H9 (cell line): ENCODE measurements around the gene RERE. TPM values are rescaled to one million over a fixed set of nuclear protein-coding genes. Genes with fewer than 3 reads are reported as not detected.
A peak's percentile ranks its signal among the peaks of the same experiment; 100 is the strongest.

Experiments used
- DNase-seq: peaks from one replicate; pipeline ENCODE4 v3.0.0-alpha.2; 2017
- H2AFZ ChIP-seq: one replicate; pipeline ENCODE4 v1.6.1; 2013; ENCODE audit warnings: mild to moderate bottlenecking, low read length, control low read depth, moderate library complexity
- H2AK5ac ChIP-seq: 2 replicates; pipeline ENCODE4 v1.6.1; 2013; ENCODE audit warnings: low read length, control low read depth, mixed read lengths; ENCODE audit not compliant: insufficient read length
- H2BK120ac ChIP-seq: one replicate; pipeline ENCODE4 v1.6.1; 2013; ENCODE audit warnings: low read depth, mild to moderate bottlenecking, low read length, control low read depth, inconsistent platforms; ENCODE audit not compliant: poor library complexity, severe bottlenecking
- H2BK12ac ChIP-seq: 2 replicates; pipeline ENCODE4 v1.6.1; 2013; ENCODE audit warnings: low read length, control low read depth, mixed read lengths, low read depth; ENCODE audit not compliant: insufficient read length
- H2BK15ac ChIP-seq: 2 replicates; pipeline ENCODE4 v1.6.1; 2013; ENCODE audit warnings: low read depth, low read length, control low read depth
- H2BK20ac ChIP-seq: one replicate; pipeline ENCODE4 v1.6.1; 2013; ENCODE audit warnings: low read depth, mild to moderate bottlenecking, low read length, control low read depth, inconsistent platforms; ENCODE audit not compliant: poor library complexity, severe bottlenecking
- H2BK5ac ChIP-seq: 2 replicates; pipeline ENCODE4 v1.6.1; 2013; ENCODE audit warnings: low read length, control low read depth, mixed read lengths; ENCODE audit not compliant: insufficient read length
- H3K14ac ChIP-seq: 2 replicates; pipeline ENCODE4 v1.6.1; 2013; ENCODE audit warnings: low read length, control low read depth; ENCODE audit not compliant: insufficient read depth
- H3K18ac ChIP-seq: 2 replicates; pipeline ENCODE4 v1.6.1; 2013; ENCODE audit warnings: low read depth, mild to moderate bottlenecking, mixed read lengths, low read length, control low read depth; ENCODE audit not compliant: insufficient read length
- H3K23ac ChIP-seq: 2 replicates; pipeline ENCODE4 v1.6.1; 2013; ENCODE audit warnings: low read length, control low read depth, mixed read lengths, low read depth; ENCODE audit not compliant: insufficient read length
- H3K23me2 ChIP-seq: 2 replicates; pipeline ENCODE4 v1.6.1; 2013; ENCODE audit warnings: low read depth, mild to moderate bottlenecking, mixed read lengths, low read length, control low read depth; ENCODE audit not compliant: insufficient read length, poor library complexity, severe bottlenecking
- H3K27ac ChIP-seq: 2 replicates; pipeline ENCODE4 v1.5.1; 2013; ENCODE audit warnings: low read length, control low read depth, mixed read lengths, low read depth; ENCODE audit not compliant: insufficient read length
- H3K27me3 ChIP-seq: 2 replicates; pipeline ENCODE4 v1.6.1; 2013; ENCODE audit warnings: low read length, control low read depth, inconsistent platforms; ENCODE audit not compliant: insufficient read depth
- H3K4ac ChIP-seq: 2 replicates; pipeline ENCODE4 v1.6.1; 2013; ENCODE audit warnings: low read depth, mild to moderate bottlenecking, control low read depth, inconsistent platforms, low read length, moderate library complexity
- H3K4me1 ChIP-seq: 2 replicates; pipeline ENCODE4 v1.6.1; 2013; ENCODE audit warnings: low read length, control low read depth, inconsistent platforms; ENCODE audit not compliant: insufficient read depth
- H3K4me2 ChIP-seq: 2 replicates; pipeline ENCODE4 v1.6.1; 2013; ENCODE audit warnings: low read length, control low read depth, mixed read lengths; ENCODE audit not compliant: insufficient read length, insufficient read depth
- H3K56ac ChIP-seq: 2 replicates; pipeline ENCODE4 v1.6.1; 2013; ENCODE audit warnings: low read depth, mild to moderate bottlenecking, mixed read lengths, low read length, control low read depth; ENCODE audit not compliant: insufficient read length
- H3K79me1 ChIP-seq: 2 replicates; pipeline ENCODE4 v1.6.1; 2013; ENCODE audit warnings: low read depth, mild to moderate bottlenecking, moderate library complexity, low read length, control low read depth, inconsistent platforms; ENCODE audit not compliant: insufficient read depth, poor library complexity, severe bottlenecking
- H3K79me2 ChIP-seq: 2 replicates; pipeline ENCODE4 v1.6.1; 2013; ENCODE audit warnings: low read length, control low read depth, inconsistent platforms; ENCODE audit not compliant: insufficient read depth
- H3K9ac ChIP-seq: 2 replicates; pipeline ENCODE4 v1.6.1; 2013; ENCODE audit warnings: low read length, control low read depth, mixed read lengths; ENCODE audit not compliant: insufficient read length; ENCODE audit errors: extremely low read depth
- H3K9me3 ChIP-seq: one replicate; pipeline ENCODE4 v1.6.1; 2013; ENCODE audit warnings: low read depth, low read length, inconsistent platforms; ENCODE audit not compliant: control insufficient read depth
- H3T11ph ChIP-seq: one replicate; pipeline ENCODE4 v1.6.1; 2013; ENCODE audit warnings: mild to moderate bottlenecking, low read length, control low read depth, inconsistent platforms
- H4K20me1 ChIP-seq: one replicate; pipeline ENCODE4 v1.6.1; 2013; ENCODE audit not compliant: control insufficient read depth, insufficient read length, insufficient read depth
- H4K5ac ChIP-seq: 2 replicates; pipeline ENCODE4 v1.6.1; 2013; ENCODE audit warnings: low read depth, mild to moderate bottlenecking, mixed read lengths, low read length, control low read depth; ENCODE audit not compliant: insufficient read length
- H4K8ac ChIP-seq: replicated peaks from 2 replicates; pipeline ENCODE4 v1.6.1; 2013; ENCODE audit warnings: low read length, control low read depth, mixed read lengths, low read depth; ENCODE audit not compliant: insufficient read length
- H4K91ac ChIP-seq: 2 replicates; pipeline ENCODE4 v1.6.1; 2013; ENCODE audit warnings: low read depth, mild to moderate bottlenecking, moderate library complexity, mixed read lengths, low read length, control low read depth; ENCODE audit not compliant: insufficient read length
- H3K27ac Mint-ChIP-seq, 3 experiments: 2 replicates in 2 of 3; 3 replicates in 1 of 3; pipeline ENCODE4 v1.8.0; 2020 to 2021; ENCODE audit warnings: mixed read lengths in 3 of 3, mild to moderate bottlenecking in 1 of 3, moderate library complexity in 1 of 3
- H3K27me3 Mint-ChIP-seq: 2 replicates; pipeline ENCODE4 v1.8.0; 2021; ENCODE audit warnings: low read depth, mild to moderate bottlenecking, moderate library complexity, mixed read lengths
- H3K36me3 Mint-ChIP-seq, 3 experiments: 2 replicates in 2 of 3; 3 replicates in 1 of 3; pipeline ENCODE4 v1.8.0; 2020 to 2021; ENCODE audit warnings: low read depth in 3 of 3, mixed read lengths in 3 of 3; ENCODE audit not compliant: insufficient read depth in 1 of 3
- H3K4me1 Mint-ChIP-seq, 2 experiments: 2 replicates each; pipeline ENCODE4 v1.8.0; 2020; ENCODE audit warnings: mixed read lengths in 2 of 2
- H3K4me3 Mint-ChIP-seq, 2 experiments: 2 replicates in 1 of 2; 3 replicates in 1 of 2; pipeline ENCODE4 v1.8.0; 2020 to 2021; ENCODE audit warnings: mild to moderate bottlenecking in 2 of 2, mixed read lengths in 2 of 2, moderate library complexity in 1 of 2
- H3K9me3 Mint-ChIP-seq, 2 experiments: 2 replicates in 1 of 2; 3 replicates in 1 of 2; pipeline ENCODE4 v1.8.0; 2020; ENCODE audit warnings: mild to moderate bottlenecking in 2 of 2, mixed read lengths in 2 of 2, moderate library complexity in 1 of 2
- WGBS: extraction: QIAGEN DNeasy Blood & Tissue Kit; methylation state at CpG from one replicate; pipeline ENCODE4 v1.1.7; 2013; ENCODE audit warnings: missing lambda C conversion rate, low lambda C conversion rate, mixed read lengths; ENCODE audit not compliant: insufficient read length; ENCODE audit errors: extremely low coverage; 5-methylcytosine and 5-hydroxymethylcytosine counted together
- total RNA-seq: library from RNA; stranded (reverse); gene quantifications from 2 replicates; pipeline ENCODE4 v1.2.1, GENCODE V29; 2021
- TF ChIP-seq, protein P1 (sequence below): fragments of 200-600 bp; sonication (generic); conservative IDR thresholded peaks from 3 replicates; pipeline ENCODE4 v1.8.0; 2021; ENCODE audit warnings: antibody characterized with exemption, mild to moderate bottlenecking

Gene RERE
- total RNA-seq, 1 experiment from 2014 or later: 103 TPM

DNA sequence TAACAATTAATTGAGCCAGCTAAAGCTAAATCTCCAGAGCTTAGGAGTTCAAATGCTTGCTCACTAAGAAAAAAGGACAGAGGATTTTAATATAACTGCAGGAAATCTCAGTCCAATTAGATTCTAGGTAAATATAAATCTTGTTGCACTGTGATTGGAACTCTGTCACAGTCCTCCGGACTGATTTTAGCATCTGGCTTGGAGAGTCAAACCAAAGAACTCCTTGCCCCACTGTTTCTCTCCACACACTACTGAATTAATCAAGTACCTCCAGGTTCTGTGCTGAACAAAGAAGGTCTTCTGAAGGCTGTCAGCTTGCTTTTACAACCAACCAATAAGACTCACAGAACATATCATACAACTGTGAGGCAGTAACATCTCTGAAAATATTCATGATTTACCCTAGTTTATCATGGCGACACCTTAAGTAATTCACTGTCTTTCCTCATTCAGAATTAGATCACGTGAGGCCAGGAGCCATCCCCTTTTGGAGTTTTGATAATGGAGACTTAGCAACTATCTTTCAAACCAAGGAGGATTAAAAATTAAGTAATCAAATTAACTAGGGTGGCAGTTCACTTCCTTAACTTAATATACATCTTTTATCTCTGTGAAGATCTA is 176.0 kb downstream of the RERE start:
- H2AFZ ChIP-seq: no peak overlapping the region
- H3K23ac ChIP-seq: no peak overlapping the region
- no peak overlapping the region for H3K4ac ChIP-seq
- H2BK20ac ChIP-seq: no peak overlapping the region
- H2BK120ac ChIP-seq: no peak overlapping the region
- no peaks in the 10 kb centered on the region for H3K27me3 Mint-ChIP-seq
- H3K4me2 ChIP-seq: no peak overlapping the region
- H3K9me3 Mint-ChIP-seq: no peaks in the 10 kb centered on the region
- no CpG with 5 or more reads among the region's 3 CpGs for WGBS
- H3K4me3 Mint-ChIP-seq: no peak overlapping the region
- no peak overlapping the region for H2BK12ac ChIP-seq
- H2BK5ac ChIP-seq: no peak overlapping the region
- H3K4me1 Mint-ChIP-seq: peaks cover 27 to 46% of the 10 kb centered on the region in 2 experiments
- H3K27ac Mint-ChIP-seq: peak overlapping the region in 1 of 3 experiments; percentile 50; a peak in 2 of 7 replicates
- no peak overlapping the region for H4K91ac ChIP-seq
- H4K20me1 ChIP-seq: no peaks in the 10 kb centered on the region
- H3K9ac ChIP-seq: no peak overlapping the region
- H3K4me1 ChIP-seq: no peaks in the 10 kb centered on the region; the same call in 1 of the 2 replicates
- TF ChIP-seq, protein P1, sequence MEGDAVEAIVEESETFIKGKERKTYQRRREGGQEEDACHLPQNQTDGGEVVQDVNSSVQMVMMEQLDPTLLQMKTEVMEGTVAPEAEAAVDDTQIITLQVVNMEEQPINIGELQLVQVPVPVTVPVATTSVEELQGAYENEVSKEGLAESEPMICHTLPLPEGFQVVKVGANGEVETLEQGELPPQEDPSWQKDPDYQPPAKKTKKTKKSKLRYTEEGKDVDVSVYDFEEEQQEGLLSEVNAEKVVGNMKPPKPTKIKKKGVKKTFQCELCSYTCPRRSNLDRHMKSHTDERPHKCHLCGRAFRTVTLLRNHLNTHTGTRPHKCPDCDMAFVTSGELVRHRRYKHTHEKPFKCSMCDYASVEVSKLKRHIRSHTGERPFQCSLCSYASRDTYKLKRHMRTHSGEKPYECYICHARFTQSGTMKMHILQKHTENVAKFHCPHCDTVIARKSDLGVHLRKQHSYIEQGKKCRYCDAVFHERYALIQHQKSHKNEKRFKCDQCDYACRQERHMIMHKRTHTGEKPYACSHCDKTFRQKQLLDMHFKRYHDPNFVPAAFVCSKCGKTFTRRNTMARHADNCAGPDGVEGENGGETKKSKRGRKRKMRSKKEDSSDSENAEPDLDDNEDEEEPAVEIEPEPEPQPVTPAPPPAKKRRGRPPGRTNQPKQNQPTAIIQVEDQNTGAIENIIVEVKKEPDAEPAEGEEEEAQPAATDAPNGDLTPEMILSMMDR: no peak
- H3K18ac ChIP-seq: no peak overlapping the region
- H4K5ac ChIP-seq: no peak overlapping the region
- no peak overlapping the region for H3K14ac ChIP-seq
- H2AK5ac ChIP-seq: no peak overlapping the region
- H3K79me1 ChIP-seq: peaks cover 9% of the 10 kb centered on the region
- DNase-seq: no peak
- H3K27ac ChIP-seq: no peak overlapping the region
- H3K56ac ChIP-seq: no peak overlapping the region
- H2BK15ac ChIP-seq: no peak overlapping the region
- no peaks in the 10 kb centered on the region for H3K9me3 ChIP-seq
- no peak overlapping the region for H4K8ac ChIP-seq
- no peak overlapping the region for H3T11ph ChIP-seq
- H3K23me2 ChIP-seq: no peaks in the 10 kb centered on the region
- peaks cover 27% of the 10 kb centered on the region for H3K79me2 ChIP-seq
- H3K27me3 ChIP-seq: no peaks in the 10 kb centered on the region
- H3K36me3 Mint-ChIP-seq: no peaks in the 10 kb centered on the region
